Hepatocyte (in vitro differentiated cells): ENCODE data around the gene PHKG2. TPM values are rescaled to one million over a fixed set of nuclear protein-coding genes. Genes with fewer than 3 reads are reported as not detected.
A peak's percentile ranks its signal among the peaks of the same experiment; 100 is the strongest.

ENCODE experiments used
- DNase-seq: peaks from one replicate; pipeline ENCODE4 v3.0.0-alpha.2; 2016; ENCODE audit warnings: low spot score
- H2AFZ ChIP-seq: fragments of 200-600 bp; sonication (generic); 2 replicates; pipeline ENCODE4 v1.6.0; 2016; ENCODE audit warnings: antibody characterized with exemption, mild to moderate bottlenecking
- H3K27ac ChIP-seq: fragments of 200-600 bp; sonication (generic); 2 replicates; pipeline ENCODE4 v1.5.1; 2016; ENCODE audit warnings: mild to moderate bottlenecking
- H3K27me3 ChIP-seq: fragments of 200-600 bp; sonication (generic); 2 replicates; pipeline ENCODE4 v1.6.1; 2016
- H3K36me3 ChIP-seq: fragments of 200-600 bp; sonication (generic); replicated peaks from 2 replicates; pipeline ENCODE4 v1.5.1; 2016; ENCODE audit warnings: low read depth; ENCODE audit not compliant: insufficient read depth
- H3K4me1 ChIP-seq: fragments of 200-600 bp; sonication (generic); 2 replicates; pipeline ENCODE4 v1.5.1; 2016; ENCODE audit warnings: mild to moderate bottlenecking, moderate library complexity; ENCODE audit not compliant: insufficient read depth
- H3K4me2 ChIP-seq: fragments of 200-600 bp; sonication (generic); 2 replicates; pipeline ENCODE4 v1.6.0; 2016
- H3K4me3 ChIP-seq: fragments of 200-600 bp; sonication (generic); 2 replicates; pipeline ENCODE4 v1.5.1; 2016; ENCODE audit warnings: mild to moderate bottlenecking
- H3K79me2 ChIP-seq: fragments of 200-600 bp; sonication (generic); 2 replicates; pipeline ENCODE4 v1.6.0; 2017; ENCODE audit warnings: mild to moderate bottlenecking
- H3K9me2 ChIP-seq: fragments of 200-600 bp; sonication (generic); replicated peaks from 2 replicates; pipeline ENCODE4 v1.6.0; 2017; ENCODE audit warnings: mild to moderate bottlenecking; ENCODE audit not compliant: insufficient read depth
- H3K9me3 ChIP-seq: fragments of 200-600 bp; sonication (generic); 2 replicates; pipeline ENCODE4 v1.5.1; 2016; ENCODE audit warnings: low read depth, mild to moderate bottlenecking
- H4K20me1 ChIP-seq: fragments of 200-600 bp; sonication (generic); 2 replicates; pipeline ENCODE4 v1.6.0; 2016; ENCODE audit warnings: mild to moderate bottlenecking; ENCODE audit not compliant: insufficient read depth, poor library complexity, severe bottlenecking
- EZH2 ChIP-seq: fragments of 200-600 bp; sonication (generic); IDR thresholded peaks from 2 replicates; pipeline ENCODE4 v1.6.1; 2016; ENCODE audit warnings: antibody characterized with exemption, mild to moderate bottlenecking, borderline replicate concordance
- EZH2phosphoT487 ChIP-seq: fragments of 200-600 bp; sonication (generic); IDR thresholded peaks from one replicate; pipeline ENCODE4 v1.6.1; 2018; ENCODE audit warnings: antibody characterized with exemption, mild to moderate bottlenecking, low read depth, moderate library complexity; ENCODE audit not compliant: unreplicated experiment, severe bottlenecking
- WGBS: methylation state at CpG from one replicate; pipeline ENCODE4 v1.1.6; 2016; ENCODE audit warnings: low lambda C conversion rate; ENCODE audit errors: missing lambda C conversion rate; 5-methylcytosine and 5-hydroxymethylcytosine counted together
- polyA plus RNA-seq: library from polyadenylated mRNA; unstranded; fragments of >200 nt; fragmentation: Nextera tagmentation; extraction: Ambion mirVana; gene quantifications from 2 replicates; pipeline ENCODE4 v1.2.1, GENCODE V29; 2016
- total RNA-seq: library from RNA; depleted of rRNA; stranded (reverse); fragments of >200 nt; gene quantifications from 2 replicates; pipeline ENCODE4 v1.2.3, GENCODE V29; 2014
- TF ChIP-seq, protein P1 (sequence below): fragments of 200-600 bp; sonication (generic); IDR thresholded peaks from 2 replicates; pipeline ENCODE4 v1.5.1; 2016; ENCODE audit warnings: antibody characterized with exemption, mild to moderate bottlenecking; ENCODE audit not compliant: poor library complexity

The PHKG2 gene, protein sequence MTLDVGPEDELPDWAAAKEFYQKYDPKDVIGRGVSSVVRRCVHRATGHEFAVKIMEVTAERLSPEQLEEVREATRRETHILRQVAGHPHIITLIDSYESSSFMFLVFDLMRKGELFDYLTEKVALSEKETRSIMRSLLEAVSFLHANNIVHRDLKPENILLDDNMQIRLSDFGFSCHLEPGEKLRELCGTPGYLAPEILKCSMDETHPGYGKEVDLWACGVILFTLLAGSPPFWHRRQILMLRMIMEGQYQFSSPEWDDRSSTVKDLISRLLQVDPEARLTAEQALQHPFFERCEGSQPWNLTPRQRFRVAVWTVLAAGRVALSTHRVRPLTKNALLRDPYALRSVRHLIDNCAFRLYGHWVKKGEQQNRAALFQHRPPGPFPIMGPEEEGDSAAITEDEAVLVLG
- total RNA-seq (27.5 and 28.0 TPM in 2 replicates), polyA plus RNA-seq (39.5 and 45.6 TPM in 2 replicates)

DNA sequence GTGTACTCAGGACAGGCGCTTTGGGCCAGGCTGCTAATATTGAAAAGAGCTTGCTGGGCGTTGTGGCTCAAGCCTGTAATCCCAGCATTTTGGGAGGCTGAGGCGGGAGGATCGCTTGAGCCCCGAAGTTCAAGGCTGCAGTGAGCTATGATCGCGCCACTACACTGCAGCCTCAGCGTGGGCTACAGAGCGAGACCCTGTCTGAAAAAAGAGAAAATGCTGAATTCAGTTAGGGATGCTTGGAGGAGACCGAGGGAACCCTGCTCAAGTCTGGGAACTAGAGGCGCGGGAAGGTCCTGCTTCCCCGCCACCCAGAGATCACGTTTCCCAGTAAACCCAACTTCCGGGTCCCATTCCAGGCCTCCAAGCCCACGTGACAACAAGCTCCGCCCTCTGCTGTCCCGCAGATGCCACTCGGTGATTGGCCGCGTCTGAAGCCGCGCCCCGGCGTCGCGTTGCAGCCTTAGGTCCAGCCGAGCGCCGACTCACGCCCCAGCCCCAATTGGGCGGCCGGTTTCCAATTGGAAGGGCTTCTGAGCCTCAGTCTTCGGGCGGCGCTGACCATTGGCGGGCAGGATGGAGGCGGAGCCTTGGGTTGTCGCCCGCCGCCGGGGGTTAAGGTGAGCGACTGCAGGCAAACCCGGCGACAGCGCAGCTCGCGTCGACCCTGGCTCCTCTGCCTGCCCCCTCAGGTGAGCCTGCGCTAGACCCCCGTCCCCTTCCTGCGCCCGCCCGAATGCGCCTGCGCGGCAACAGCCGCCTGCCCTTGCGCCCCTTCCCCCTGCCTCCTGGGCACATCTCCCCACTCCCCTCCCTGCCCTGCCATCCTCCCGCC, at the start of gene PHKG2:
TSS of gene PHKG2 (plus strand) at position 627 of the 835 bp plus-strand sequence. CDS start 396 bp downstream, outside the sequence.
- Histone ChIP-seq H3K4me1 (peaks cover 4% of the 10 kb centered on the region), H3K9me3 (no peaks in the 10 kb centered on the region), H4K20me1 (no peaks in the 10 kb centered on the region), H3K4me3 (peak within 1 kb of the TSS; percentile 35), H3K36me3 (no peaks in the 10 kb centered on the region), H3K9me2 (no peaks in the 10 kb centered on the region), H3K27ac (peak within 1 kb of the TSS; percentile 68), H3K79me2 (peaks cover 17% of the 10 kb centered on the region), H3K27me3 (no peaks in the 10 kb centered on the region), H2AFZ (no peak within 1 kb of the TSS), H3K4me2 (peak within 1 kb of the TSS; percentile 72)
- DNase-seq, result peak; percentile 100
- 12% methylated on average over 42 of the region's 60 CpGs for WGBS
- TF ChIP-seq EZH2phosphoT487 (no peak), EZH2 (no peak)
- TF ChIP-seq, protein P1, sequence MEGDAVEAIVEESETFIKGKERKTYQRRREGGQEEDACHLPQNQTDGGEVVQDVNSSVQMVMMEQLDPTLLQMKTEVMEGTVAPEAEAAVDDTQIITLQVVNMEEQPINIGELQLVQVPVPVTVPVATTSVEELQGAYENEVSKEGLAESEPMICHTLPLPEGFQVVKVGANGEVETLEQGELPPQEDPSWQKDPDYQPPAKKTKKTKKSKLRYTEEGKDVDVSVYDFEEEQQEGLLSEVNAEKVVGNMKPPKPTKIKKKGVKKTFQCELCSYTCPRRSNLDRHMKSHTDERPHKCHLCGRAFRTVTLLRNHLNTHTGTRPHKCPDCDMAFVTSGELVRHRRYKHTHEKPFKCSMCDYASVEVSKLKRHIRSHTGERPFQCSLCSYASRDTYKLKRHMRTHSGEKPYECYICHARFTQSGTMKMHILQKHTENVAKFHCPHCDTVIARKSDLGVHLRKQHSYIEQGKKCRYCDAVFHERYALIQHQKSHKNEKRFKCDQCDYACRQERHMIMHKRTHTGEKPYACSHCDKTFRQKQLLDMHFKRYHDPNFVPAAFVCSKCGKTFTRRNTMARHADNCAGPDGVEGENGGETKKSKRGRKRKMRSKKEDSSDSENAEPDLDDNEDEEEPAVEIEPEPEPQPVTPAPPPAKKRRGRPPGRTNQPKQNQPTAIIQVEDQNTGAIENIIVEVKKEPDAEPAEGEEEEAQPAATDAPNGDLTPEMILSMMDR, result no peak

DNA sequence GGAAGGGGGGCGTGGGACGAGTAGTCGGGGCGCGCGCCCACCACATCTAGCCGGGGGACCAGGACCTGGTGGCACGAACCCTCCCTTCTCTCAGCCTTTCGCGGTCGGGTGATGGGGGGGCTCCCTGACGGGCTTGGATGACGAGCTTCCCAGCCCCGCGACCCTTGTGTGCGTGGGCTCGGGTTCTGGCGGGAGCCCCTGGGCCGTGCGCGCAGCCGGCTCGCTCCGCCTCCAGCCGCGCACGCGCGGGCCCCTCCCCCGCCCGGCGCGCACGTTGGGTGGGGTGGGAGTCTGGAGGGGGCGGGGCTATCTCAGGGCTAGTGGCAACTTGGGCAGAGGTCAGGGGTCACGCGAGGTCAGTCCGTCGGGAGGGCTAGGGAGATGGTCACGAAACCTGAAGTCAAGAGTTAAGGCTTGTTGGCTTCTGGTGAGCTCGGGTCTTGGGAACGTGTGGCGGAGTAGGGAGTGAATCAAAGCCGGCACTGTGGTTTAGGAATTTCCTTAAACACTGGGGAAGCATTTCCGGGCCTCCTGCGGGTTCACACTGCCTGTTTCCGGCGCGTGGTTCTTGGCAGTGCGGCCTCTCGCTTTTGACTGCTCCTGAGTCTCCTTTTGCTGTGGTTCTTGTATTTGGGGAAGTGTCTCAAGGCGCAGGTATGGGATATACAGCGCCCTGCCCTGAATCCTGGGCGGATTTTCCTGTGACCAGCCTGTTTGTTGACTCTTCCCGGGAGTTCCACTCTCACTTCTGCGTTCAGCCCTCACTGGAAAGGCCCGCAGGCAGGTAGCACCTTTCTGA, 49.2 kb upstream of the PHKG2 start, which contains the start of gene SRCAP:
TSS of gene SRCAP (plus strand) at position 356 of the 799 bp plus-strand sequence. CDS start 1,654 bp downstream, outside the sequence.
- Histone ChIP-seq H3K9me3 (no peaks in the 10 kb centered on the region), H3K4me1 (peaks cover 22% of the 10 kb centered on the region), H3K27ac (peak within 1 kb of the TSS; percentile 99), H2AFZ (peak within 1 kb of the TSS; percentile 64), H3K27me3 (no peaks in the 10 kb centered on the region), H3K36me3 (no peaks in the 10 kb centered on the region), H3K79me2 (peaks cover 48% of the 10 kb centered on the region), H3K4me2 (peak within 1 kb of the TSS; percentile 95), H3K9me2 (no peaks in the 10 kb centered on the region), H3K4me3 (peak within 1 kb of the TSS; percentile 79), H4K20me1 (peaks cover 37% of the 10 kb centered on the region)
- 1% methylated on average over 54 of the region's 57 CpGs for WGBS
- DNase-seq, result peak; percentile 91
- no peak for TF ChIP-seq EZH2

DNA sequence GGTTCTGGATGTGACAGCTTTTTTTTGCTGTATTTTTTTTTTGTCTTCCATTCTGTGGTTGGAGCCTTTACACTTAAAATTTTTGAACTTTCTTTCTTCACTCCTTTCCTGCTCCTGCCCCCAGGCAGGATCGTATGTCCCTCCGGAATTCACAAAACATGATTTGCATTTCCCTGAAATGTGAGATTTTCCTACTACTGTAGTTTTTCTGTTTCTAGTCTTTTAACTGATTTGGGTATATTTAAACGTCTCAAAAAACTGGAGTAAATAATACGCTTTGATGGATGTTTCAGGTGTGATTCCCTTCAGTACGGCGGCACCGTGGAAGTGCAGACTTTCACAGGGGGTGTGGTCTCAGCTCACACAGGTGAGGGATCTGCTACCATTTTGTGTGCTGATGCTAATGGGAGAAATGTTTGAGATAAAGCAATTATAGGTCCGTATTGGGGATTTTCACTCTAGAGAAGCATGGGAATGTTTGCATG, 48.6 kb upstream of the PHKG2 start:
- peak overlapping the region; percentile 79 for H3K4me3 ChIP-seq
- peak overlapping the region; percentile 95 for H3K4me2 ChIP-seq
- no peaks in the 10 kb centered on the region for H3K27me3 ChIP-seq
- no peak for TF ChIP-seq EZH2
- no peak for TF ChIP-seq EZH2phosphoT487
- TF ChIP-seq, protein P1, result no peak
- no peak for DNase-seq
- no peaks in the 10 kb centered on the region for H3K9me3 ChIP-seq
- peaks cover 53% of the 10 kb centered on the region for H3K79me2 ChIP-seq
- H3K9me2 ChIP-seq, result no peaks in the 10 kb centered on the region
- peaks cover 22% of the 10 kb centered on the region for H3K4me1 ChIP-seq
- H3K27ac ChIP-seq, result peak overlapping the region; percentile 99
- no peak overlapping the region for H2AFZ ChIP-seq
- peaks cover 37% of the 10 kb centered on the region for H4K20me1 ChIP-seq
- WGBS, result 41% methylated on average over 8 of the region's 8 CpGs
- H3K36me3 ChIP-seq, result no peaks in the 10 kb centered on the region
